Breast epithelium (tissue), 4 donors: ENCODE data around the gene PLCG2. TPM values are rescaled to one million over a fixed set of nuclear protein-coding genes. Genes with fewer than 3 reads are reported as not detected.
"Not testable (repeated sequence)": the region's sequence is repeated elsewhere in the genome, so short reads cannot be mapped to it uniquely, and the experiment has no call there.

ENCODE experiments used
- DNase-seq, 2 donors: peaks; one replicate each; pipeline ENCODE4 v3.0.0-alpha.2; 2019; ENCODE audit warnings: low spot score in 2 of 2
- H3K27ac ChIP-seq, 2 donors: fragments of 200-600 bp; sonication (generic) in 1 of 2; one replicate each; pipeline ENCODE4 v1.5.1; 2016 to 2019; ENCODE audit warnings: mild to moderate bottlenecking in 1 of 2
- H3K27me3 ChIP-seq, 2 donors: fragments of 200-600 bp; sonication (generic) in 1 of 2; one replicate each; pipeline versions ENCODE4 v1.5.1 to v1.6.0; 2017 to 2019; ENCODE audit warnings: control low read depth in 1 of 2, mild to moderate bottlenecking in 1 of 2
- H3K36me3 ChIP-seq: fragments of 200-600 bp; one replicate; pipeline ENCODE4 v1.5.1; 2019
- H3K4me1 ChIP-seq, 2 donors: fragments of 200-600 bp; sonication (generic); one replicate each; pipeline ENCODE4 v1.5.1; 2016 to 2019; ENCODE audit warnings: control low read depth in 1 of 2
- H3K4me3 ChIP-seq, 3 donors: fragments of 200-600 bp; sonication (generic); 1 replicate in 2 of 3; 2 replicates in 1 of 3; pipeline ENCODE4 v1.5.1; 2016 to 2019; ENCODE audit warnings: mild to moderate bottlenecking in 3 of 3, moderate library complexity in 2 of 3
- H3K9me3 ChIP-seq, 2 donors: fragments of 200-600 bp; sonication (generic) in 1 of 2; one replicate each; pipeline ENCODE4 v1.5.1; 2016 to 2019; ENCODE audit warnings: control low read depth in 1 of 2
- CTCF ChIP-seq, 3 donors: fragments of 450-650 bp; IDR thresholded peaks; one replicate each; pipeline ENCODE4 v1.5.1; 2016 to 2017; ENCODE audit warnings: antibody characterized with exemption in 3 of 3, mild to moderate bottlenecking in 3 of 3, moderate library complexity in 3 of 3
- POLR2A ChIP-seq: fragments of 450-650 bp; IDR thresholded peaks from one replicate; pipeline ENCODE4 v1.6.1; 2016; ENCODE audit warnings: antibody characterized with exemption, mild to moderate bottlenecking, moderate library complexity
- POLR2AphosphoS5 ChIP-seq, 3 donors: sonication (generic); formaldehyde crosslinking; IDR thresholded peaks; one replicate each; pipeline ENCODE4 v1.6.1; 2017; ENCODE audit warnings: antibody characterized with exemption in 3 of 3
- intact Hi-C: fragments of 100-400 bp; cut with DNase I; formaldehyde crosslinking; loops from one replicate; pipeline ENCODE4 v1.15.1; 2023; ENCODE audit warnings: low total_unique reads
- total RNA-seq, 3 donors: library from RNA; depleted of rRNA; stranded (reverse); fragments of >200 nt; gene quantifications; one replicate each; pipeline ENCODE4 v1.1.0, GENCODE V29; 2016

Gene PLCG2
- total RNA-seq, 3 donors from 2014 or later = 14.6 to 24.6 (median 24.3) TPM

DNA sequence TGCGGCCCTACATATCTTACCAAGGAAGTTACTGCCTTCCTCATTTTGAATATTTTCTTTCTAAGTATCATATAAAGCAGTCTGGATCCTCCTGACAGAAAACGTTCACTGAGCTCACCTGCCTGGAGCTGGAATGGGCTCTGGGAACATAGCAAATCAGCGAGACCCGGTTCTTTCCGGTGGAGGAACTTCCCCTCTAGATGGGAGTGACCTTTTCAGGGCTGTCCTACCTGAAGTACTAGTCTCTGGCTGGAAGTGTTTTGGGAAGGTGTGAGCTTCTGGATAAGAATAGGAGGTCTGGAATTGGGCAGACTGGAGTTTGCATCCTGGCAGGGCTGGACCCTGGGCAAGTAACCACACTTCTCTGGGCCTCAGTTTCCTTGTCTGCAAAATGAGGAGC lies 152.8 kb downstream of the PLCG2 start:
- Histone ChIP-seq H3K36me3 (no peaks in the 10 kb centered on the region), H3K9me3 (no peaks in the 10 kb centered on the region), H3K4me3 (no peak overlapping the region), H3K4me1 (no peaks in the 10 kb centered on the region), H3K27ac (no peak overlapping the region), H3K27me3 (no peaks in the 10 kb centered on the region)
- no peak for TF ChIP-seq POLR2AphosphoS5 (IDR thresholded peaks at IDR 0.05)
- no peak for TF ChIP-seq POLR2A
- no peak for TF ChIP-seq CTCF (IDR thresholded peaks at IDR 0.05)
- intact Hi-C loops = loop anchor here (1.0 kb wide), 1 partner anchor 41 kb away; no protein-coding TSS in a partner anchor
- DNase-seq = no peak

GRCh38 chr16:81932668-81933067 lies 153.6 kb downstream of the PLCG2 start:
- Histone ChIP-seq H3K27ac (no peak overlapping the region), H3K4me1 (no peaks in the 10 kb centered on the region), H3K4me3 (no peak overlapping the region), H3K9me3 (no peaks in the 10 kb centered on the region), H3K27me3 (no peaks in the 10 kb centered on the region), H3K36me3 (no peaks in the 10 kb centered on the region)
- intact Hi-C loops = loop anchor here (1.0 kb wide), 1 partner anchor 41 kb away; no protein-coding TSS in a partner anchor
- TF ChIP-seq POLR2AphosphoS5 (IDR thresholded peaks at IDR 0.05) = no peak
- TF ChIP-seq POLR2A = no peak
- TF ChIP-seq CTCF (IDR thresholded peaks at IDR 0.05) = no peak
- no peak for DNase-seq

- H3K4me1 ChIP-seq = no peaks in the 10 kb centered on the region
- intact Hi-C loops = no loop called here
- DNase-seq = no peak
- no peaks in the 10 kb centered on the region for H3K9me3 ChIP-seq
- TF ChIP-seq POLR2A (no peak), POLR2AphosphoS5 (IDR thresholded peaks at IDR 0.05) (no peak), CTCF (IDR thresholded peaks at IDR 0.05) (no peak)
- no peaks in the 10 kb centered on the region for H3K36me3 ChIP-seq
- H3K27me3 ChIP-seq = no peaks in the 10 kb centered on the region
- H3K4me3 ChIP-seq = no peak overlapping the region
- no peak overlapping the region for H3K27ac ChIP-seq
Measured at GRCh38 chr16:81933361-81933760, 154.3 kb downstream of the PLCG2 start.

DNA sequence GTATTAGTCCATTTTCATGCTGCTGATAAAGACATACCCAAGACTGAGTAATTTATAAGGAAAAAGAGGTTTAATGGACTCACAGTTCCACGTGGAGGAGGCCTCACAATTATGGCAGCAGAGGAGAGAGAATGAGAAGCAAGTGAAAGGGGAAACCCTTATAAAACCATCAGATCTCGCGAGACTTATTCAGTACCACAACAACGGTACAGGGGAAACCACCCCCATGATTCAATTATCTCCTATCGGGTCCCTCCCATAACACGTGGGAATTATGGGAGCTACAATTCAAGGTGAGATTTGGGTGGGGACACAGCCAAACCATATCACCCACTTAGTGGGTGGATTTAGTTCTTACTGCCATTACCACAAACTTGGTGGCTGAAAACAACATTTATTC lies 155.6 kb downstream of the PLCG2 start:
- DNase-seq, H3K9me3 ChIP-seq, intact Hi-C loops, H3K27me3 ChIP-seq, H3K27ac ChIP-seq, H3K36me3 ChIP-seq, H3K4me3 ChIP-seq, H3K4me1 ChIP-seq: not testable (repeated sequence)

DNA sequence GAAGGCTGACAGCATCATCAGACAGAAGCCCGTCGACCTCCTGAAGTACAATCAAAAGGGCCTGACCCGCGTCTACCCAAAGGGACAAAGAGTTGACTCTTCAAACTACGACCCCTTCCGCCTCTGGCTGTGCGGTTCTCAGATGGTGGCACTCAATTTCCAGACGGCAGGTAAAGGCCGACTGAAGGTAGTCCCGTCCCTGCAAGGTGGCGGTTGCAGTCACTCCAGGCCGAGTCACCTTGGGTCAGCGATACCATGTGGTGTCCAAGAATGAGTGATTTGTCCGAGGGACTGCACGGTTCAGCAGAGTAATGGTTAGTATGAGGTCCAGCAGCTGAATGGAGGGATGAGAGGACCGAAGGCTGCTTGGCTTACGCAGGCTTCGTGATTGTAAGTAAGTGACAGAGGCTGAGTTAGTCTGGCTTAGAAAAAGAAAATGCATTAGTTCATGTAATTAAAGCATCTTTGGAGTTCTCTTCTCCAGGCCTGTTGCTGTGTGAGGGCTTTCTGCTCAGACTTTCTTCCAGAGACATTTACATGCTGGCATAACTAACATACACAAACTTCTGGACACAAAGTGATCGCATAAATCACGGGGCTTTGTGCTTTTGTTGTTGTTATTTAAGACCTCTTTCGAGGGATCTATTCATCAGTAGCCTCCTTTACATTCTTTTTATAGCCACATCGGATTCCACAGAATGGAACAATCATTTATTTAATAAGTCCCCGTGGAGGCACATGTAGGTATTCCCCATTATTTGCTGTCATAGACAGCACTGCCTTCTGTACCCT lies 157.3 kb downstream of the PLCG2 start:
- intact Hi-C loops = no loop called here
- TF ChIP-seq CTCF (IDR thresholded peaks at IDR 0.05) = no peak
- no peak for TF ChIP-seq POLR2AphosphoS5 (IDR thresholded peaks at IDR 0.05)
- Histone ChIP-seq H3K4me3 (no peak overlapping the region), H3K36me3 (no peaks in the 10 kb centered on the region), H3K9me3 (no peaks in the 10 kb centered on the region), H3K4me1 (no peaks in the 10 kb centered on the region), H3K27me3 (no peaks in the 10 kb centered on the region), H3K27ac (no peak overlapping the region)
- DNase-seq = no peak
